HepG2 (cell line): ENCODE measurements around the gene TMEM273. TPM values are rescaled to one million over a fixed set of nuclear protein-coding genes. Genes with fewer than 3 reads are reported as not detected.

ENCODE experiments used
- ATAC-seq: fragments of 200-7000 bp; cut with Tn5 transposase; 3 replicates; pipeline ENCODE4 v1.9.1; 2020; ENCODE audit warnings: mild to moderate bottlenecking, moderate library complexity
- BruUV-seq: library from RNA; stranded (reverse); fragments of 400-500 nt; replicated peaks from 2 replicates; lab custom pipeline; 2021; lab: Mats Ljungman, UMichigan
- CTCF ChIA-PET: fragments of 300-600 bp; formaldehyde crosslinking; extraction: SDS; loops from one replicate; lab custom pipeline; 2021; ENCODE audit warnings: low total read pairs, inconsistent platforms, low intra/inter-chr PET ratio; lab: Yijun Ruan, JAX
- POLR2A ChIA-PET: fragments of 350-600 bp; sonication (Branson Sonifier 250); formaldehyde crosslinking; loops from one replicate; lab custom pipeline; 2020; ENCODE audit warnings: antibody characterized with exemption, inconsistent platforms; lab: Yijun Ruan, JAX
- DNase-seq: peaks from one replicate; pipeline ENCODE4 v3.0.0-alpha.2; 2015; ENCODE audit warnings: low spot score
- FAIRE-seq: peaks from 3 replicates; lab custom pipeline; 2011; peaks lifted over from hg19 to GRCh38; lab: Jason Lieb, UNC
- H2AFZ ChIP-seq: one replicate; pipeline ENCODE4 v1.6.1; 2011; ENCODE audit warnings: low read length, inconsistent platforms
- H3K27ac ChIP-seq: fragments of 300-600 bp; 3 replicates; pipeline ENCODE4 v1.8.0; 2011; ENCODE audit warnings: mixed run types, mild to moderate bottlenecking, mixed read lengths, low read length, inconsistent platforms; ENCODE audit not compliant: insufficient read depth; ENCODE audit errors: extremely low read length
- H3K27me3 ChIP-seq, 2 experiments: fragments of 200-600 bp in 1 of 2; 2 replicates in 1 of 2; 3 replicates in 1 of 2; pipeline versions ENCODE4 v1.6.0 to v1.8.0; 2011; ENCODE audit warnings: low read length in 2 of 2, mild to moderate bottlenecking in 2 of 2, moderate library complexity in 2 of 2, inconsistent platforms in 1 of 2; ENCODE audit not compliant: insufficient read depth in 2 of 2, control insufficient read depth in 1 of 2
- H3K36me3 ChIP-seq, 2 experiments: fragments of 200-600 bp in 1 of 2; replicated peaks in 1 of 2; 2 replicates in 1 of 2; 3 replicates in 1 of 2; pipeline versions ENCODE4 v1.5.1 to v1.8.0; 2011; ENCODE audit warnings: low read length in 2 of 2, inconsistent platforms in 1 of 2; ENCODE audit not compliant: insufficient read depth in 2 of 2, control insufficient read depth in 1 of 2
- H3K4me1 ChIP-seq: 2 replicates; pipeline ENCODE4 v1.5.1; 2012; ENCODE audit warnings: low read length, inconsistent platforms; ENCODE audit not compliant: insufficient read depth
- H3K4me2 ChIP-seq: 2 replicates; pipeline ENCODE4 v1.6.0; 2011; ENCODE audit warnings: low read depth, low read length, inconsistent platforms
- H3K4me3 ChIP-seq, 3 experiments: fragments of 200-600 bp in 1 of 3; sonication (generic), shearing (Covaris generic) in 1 of 3; replicated peaks in 1 of 3; 2 replicates each; pipeline ENCODE4 v1.5.1; 2011 to 2016; ENCODE audit warnings: low read length in 3 of 3, inconsistent platforms in 2 of 3, low read depth in 2 of 3, mild to moderate bottlenecking in 2 of 3, control low read depth in 1 of 3, mixed read lengths in 1 of 3; ENCODE audit not compliant: insufficient read depth in 1 of 3
- H3K79me2 ChIP-seq: one replicate; pipeline ENCODE4 v1.6.1; 2011; ENCODE audit warnings: low read length, inconsistent platforms; ENCODE audit not compliant: insufficient read depth
- H3K9ac ChIP-seq: 2 replicates; pipeline ENCODE4 v1.6.0; 2011; ENCODE audit warnings: mild to moderate bottlenecking, low read depth, low read length, inconsistent platforms; ENCODE audit not compliant: insufficient read depth
- H3K9me3 ChIP-seq: 2 replicates; pipeline ENCODE4 v1.5.1; 2012; ENCODE audit warnings: mild to moderate bottlenecking, low read length
- H4K20me1 ChIP-seq: 2 replicates; pipeline ENCODE4 v1.6.0; 2011; ENCODE audit warnings: inconsistent platforms, mild to moderate bottlenecking, low read length, moderate library complexity; ENCODE audit not compliant: insufficient read depth
- CENPX ChIP-seq: sonication (generic); formaldehyde crosslinking; IDR thresholded peaks from 2 replicates; pipeline ENCODE4 v1.9.0; 2021; ENCODE audit warnings: mild to moderate bottlenecking, missing genetic modification reagents, moderate library complexity
- GLI4 ChIP-seq: sonication (generic); formaldehyde crosslinking; IDR thresholded peaks from 2 replicates; pipeline ENCODE4 v1.5.1; 2020; ENCODE audit warnings: missing genetic modification reagents, mild to moderate bottlenecking, moderate library complexity, borderline replicate concordance
- GPN1 ChIP-seq: sonication (generic); formaldehyde crosslinking; IDR thresholded peaks from 2 replicates; pipeline ENCODE4 v1.5.1; 2020; ENCODE audit warnings: missing genetic modification reagents, borderline replicate concordance
- ISX ChIP-seq: sonication (generic); formaldehyde crosslinking; conservative IDR thresholded peaks from 2 replicates; pipeline ENCODE4 v1.5.0; 2020; ENCODE audit warnings: missing genetic modification reagents
- MED1 ChIP-seq: sonication (generic); formaldehyde crosslinking; IDR thresholded peaks from 2 replicates; pipeline ENCODE4 v1.4.0; 2020; ENCODE audit warnings: missing genetic modification reagents
- NCOR1 ChIP-seq: fragments of 200-600 bp; sonication (generic); IDR thresholded peaks from 2 replicates; pipeline ENCODE4 v1.7.0; 2017; ENCODE audit warnings: antibody characterized with exemption, low read length, borderline replicate concordance
- PPARG ChIP-seq: conservative IDR thresholded peaks from 2 replicates; pipeline ENCODE4 v1.6.1; 2016; ENCODE audit warnings: missing biosample characterization, missing genetic modification reagents
- RFXANK ChIP-seq: IDR thresholded peaks from 2 replicates; pipeline ENCODE4 v1.6.1; 2016
- SIN3B ChIP-seq: fragments of 150-350 bp; IDR thresholded peaks from 2 replicates; pipeline ENCODE4 v1.6.1; 2014; ENCODE audit warnings: low read length
- SIX1 ChIP-seq: sonication (generic); formaldehyde crosslinking; IDR thresholded peaks from 2 replicates; pipeline ENCODE4 v1.4.0; 2020; ENCODE audit warnings: missing genetic modification reagents, borderline replicate concordance
- SMC3 ChIP-seq: IDR thresholded peaks from 2 replicates; pipeline ENCODE4 v1.6.1; 2011; ENCODE audit warnings: low read length, improper control_type of control experiment
- YEATS4 ChIP-seq: sonication (generic); formaldehyde crosslinking; IDR thresholded peaks from 2 replicates; pipeline ENCODE4 v1.4.0; 2020; ENCODE audit warnings: missing genetic modification reagents, borderline replicate concordance
- ZFP62 ChIP-seq: sonication (generic); formaldehyde crosslinking; IDR thresholded peaks from 2 replicates; pipeline ENCODE4 v1.4.0; 2020; ENCODE audit warnings: missing genetic modification reagents
- ZMYM3 ChIP-seq: sonication (generic); formaldehyde crosslinking; IDR thresholded peaks from 2 replicates; pipeline ENCODE4 v1.5.1; 2020; ENCODE audit warnings: mild to moderate bottlenecking, missing genetic modification reagents
- ZNF3 ChIP-seq: IDR thresholded peaks from 2 replicates; pipeline ENCODE4 v1.7.0; 2017; ENCODE audit warnings: inconsistent platforms
- ZNF574 ChIP-seq: sonication (generic); formaldehyde crosslinking; IDR thresholded peaks from 2 replicates; pipeline ENCODE4 v1.4.0; 2020; ENCODE audit warnings: missing genetic modification reagents
- ZNF619 ChIP-seq: sonication (generic); formaldehyde crosslinking; IDR thresholded peaks from 2 replicates; pipeline ENCODE4 v1.4.0; 2020; ENCODE audit warnings: mild to moderate bottlenecking, missing genetic modification reagents
- ZNF670 ChIP-seq: sonication (generic); formaldehyde crosslinking; IDR thresholded peaks from 2 replicates; pipeline ENCODE4 v1.8.0; 2022; ENCODE audit warnings: mild to moderate bottlenecking, missing genetic modification reagents, borderline replicate concordance
- WGBS: methylation state at CpG from one replicate; pipeline ENCODE4 v1.1.6; 2017; ENCODE audit warnings: low lambda C conversion rate; 5-methylcytosine and 5-hydroxymethylcytosine counted together
- in situ Hi-C: cut with HindIII; loops from 2 replicates; pipeline ENCODE4 v1.10.0; 2017; ENCODE audit warnings: low pct_unique_long_range_greater_than_20kb; ENCODE audit not compliant: extremely low pct_ligation_motif_present
- intact Hi-C: fragments of 100-400 bp; cut with micrococcal nuclease; formaldehyde crosslinking; loops from one replicate; pipeline ENCODE4 v1.10.0; 2022; ENCODE audit not compliant: unreplicated experiment
- polyA plus RNA-seq, 8 experiments: library from polyadenylated mRNA; depleted of rRNA in 3 of 8; stranded (reverse) in 7 of 8; unstranded in 1 of 8; fragments of >200 nt; fragmentation: Illumina TruSeq in 4 of 8; extraction: Trizol in 4 of 8; gene quantifications; 2 replicates each; pipeline versions ENCODE4 v1.2.1 to v1.2.3, GENCODE V29; 2011 to 2016; ENCODE audit warnings: low read depth in 4 of 8, missing spikeins in 1 of 8, mixed read lengths in 1 of 8; ENCODE audit not compliant: insufficient read depth in 1 of 8
- total RNA-seq, 5 experiments: library from RNA; depleted of rRNA; stranded (reverse); fragments of >200 nt; fragmentation: Illumina TruSeq; extraction: Trizol; gene quantifications; 2 replicates each; pipeline ENCODE4 v1.2.3, GENCODE V29; 2016; ENCODE audit warnings: low read depth in 1 of 5
- TF ChIP-seq, protein P1 (sequence below): sonication (generic); formaldehyde crosslinking; conservative IDR thresholded peaks from 2 replicates; pipeline ENCODE4 v1.8.0; 2022; ENCODE audit warnings: low read depth, missing genetic modification reagents
- TF ChIP-seq, protein P2 (sequence below): sonication (generic); formaldehyde crosslinking; IDR thresholded peaks from 2 replicates; pipeline ENCODE4 v1.4.0; 2020; ENCODE audit warnings: mild to moderate bottlenecking, missing genetic modification reagents

Gene TMEM273
- total and polyA plus RNA-seq, 2 of the 13 experiments (the other 11 are each of a cell fraction or from before 2014, with no cell fraction given) = not detected

GRCh38 chr10:49207936-49208487 is 19.8 kb upstream of the TMEM273 start:
- no peak for FAIRE-seq
- WGBS = 7% methylated on average over 9 of the region's 9 CpGs

DNA sequence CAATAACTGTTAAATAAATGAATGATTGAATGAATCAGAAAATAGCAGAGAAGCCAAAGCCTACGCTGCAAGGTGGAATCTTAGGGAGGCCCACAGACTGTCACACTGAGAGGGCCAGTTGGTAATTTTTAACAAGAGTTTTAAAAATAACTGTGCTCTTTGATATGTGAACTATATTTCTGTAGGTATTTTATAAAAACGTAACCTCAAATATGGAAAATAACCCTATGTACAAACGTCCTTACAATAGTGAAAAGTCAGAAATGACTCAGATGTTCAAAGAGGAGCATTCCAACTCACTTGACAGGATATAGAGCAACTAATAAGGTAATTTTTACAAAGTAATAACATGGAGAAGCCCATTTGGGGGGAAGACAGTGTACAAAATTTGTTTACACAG is 18.9 kb upstream of the TMEM273 start:
- BruUV-seq = no TSS peak
- WGBS = 4% methylated on average over 3 of the region's 3 CpGs
- no peak for ATAC-seq
- H3K27me3 ChIP-seq = peaks cover 0 to 3% of the 10 kb centered on the region in 2 experiments; a peak in 1 of 5 replicates
- intact Hi-C loops = no loop called here
- DNase-seq = no peak
- H3K4me2 ChIP-seq = no peak overlapping the region
- ChIA-PET CTCF (no interaction called here), POLR2A (no interaction called here)
- H3K9ac ChIP-seq = no peak overlapping the region
- H4K20me1 ChIP-seq = no peaks in the 10 kb centered on the region
- H3K79me2 ChIP-seq = no peaks in the 10 kb centered on the region
- in situ Hi-C loops = no loop called here
- FAIRE-seq = no peak
- H3K4me1 ChIP-seq = no peaks in the 10 kb centered on the region
- H3K9me3 ChIP-seq = no peaks in the 10 kb centered on the region
- no peak overlapping the region for H3K4me3 ChIP-seq
- H3K36me3 ChIP-seq = no peaks in the 10 kb centered on the region
- no peak overlapping the region for H2AFZ ChIP-seq
- H3K27ac ChIP-seq = no peak overlapping the region
- no peak for TF ChIP-seq ZNF3
- TF ChIP-seq ZNF574 (CRISPR knock-in tag) = no peak
- no peak for TF ChIP-seq SIX1 (CRISPR knock-in tag)
- no peak for TF ChIP-seq GLI4 (CRISPR knock-in tag)
- TF ChIP-seq GPN1 = no peak
- no peak for TF ChIP-seq ISX (CRISPR knock-in tag)
- no peak for TF ChIP-seq ZNF670 (CRISPR knock-in tag)
- TF ChIP-seq, protein P1, sequence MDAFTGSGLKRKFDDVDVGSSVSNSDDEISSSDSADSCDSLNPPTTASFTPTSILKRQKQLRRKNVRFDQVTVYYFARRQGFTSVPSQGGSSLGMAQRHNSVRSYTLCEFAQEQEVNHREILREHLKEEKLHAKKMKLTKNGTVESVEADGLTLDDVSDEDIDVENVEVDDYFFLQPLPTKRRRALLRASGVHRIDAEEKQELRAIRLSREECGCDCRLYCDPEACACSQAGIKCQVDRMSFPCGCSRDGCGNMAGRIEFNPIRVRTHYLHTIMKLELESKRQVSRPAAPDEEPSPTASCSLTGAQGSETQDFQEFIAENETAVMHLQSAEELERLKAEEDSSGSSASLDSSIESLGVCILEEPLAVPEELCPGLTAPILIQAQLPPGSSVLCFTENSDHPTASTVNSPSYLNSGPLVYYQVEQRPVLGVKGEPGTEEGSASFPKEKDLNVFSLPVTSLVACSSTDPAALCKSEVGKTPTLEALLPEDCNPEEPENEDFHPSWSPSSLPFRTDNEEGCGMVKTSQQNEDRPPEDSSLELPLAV (CRISPR knock-in tag) = no peak
- no peak for TF ChIP-seq SMC3
- TF ChIP-seq SIN3B = no peak
- no peak for TF ChIP-seq MED1

More at GRCh38 chr10:49207936-49208487, 19.8 kb upstream of the TMEM273 start:
- no peak for TF ChIP-seq ZNF619 (CRISPR knock-in tag)
- TF ChIP-seq YEATS4 (CRISPR knock-in tag) = no peak
- TF ChIP-seq CENPX (CRISPR knock-in tag) = no peak
- TF ChIP-seq, protein P2, sequence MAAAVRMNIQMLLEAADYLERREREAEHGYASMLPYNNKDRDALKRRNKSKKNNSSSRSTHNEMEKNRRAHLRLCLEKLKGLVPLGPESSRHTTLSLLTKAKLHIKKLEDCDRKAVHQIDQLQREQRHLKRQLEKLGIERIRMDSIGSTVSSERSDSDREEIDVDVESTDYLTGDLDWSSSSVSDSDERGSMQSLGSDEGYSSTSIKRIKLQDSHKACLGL = no peak
- no peak for TF ChIP-seq NCOR1
- TF ChIP-seq ZFP62 (CRISPR knock-in tag) = no peak
- TF ChIP-seq ZMYM3 = no peak
- TF ChIP-seq RFXANK (CRISPR knock-in tag) = no peak
- TF ChIP-seq PPARG (CRISPR knock-in tag) = no peak
- Histone ChIP-seq H3K36me3 (no peaks in the 10 kb centered on the region), H4K20me1 (no peaks in the 10 kb centered on the region), H3K4me1 (no peaks in the 10 kb centered on the region), H3K9ac (no peak overlapping the region), H3K27me3 (peaks cover 0 to 3% of the 10 kb centered on the region in 2 experiments; a peak in 1 of 5 replicates), H3K4me3 (no peak overlapping the region), H3K9me3 (no peaks in the 10 kb centered on the region), H3K79me2 (no peaks in the 10 kb centered on the region), H3K4me2 (no peak overlapping the region), H2AFZ (no peak overlapping the region), H3K27ac (no peak overlapping the region)
- DNase-seq (no peak), ATAC-seq (no peak)
- POLR2A ChIA-PET = no interaction called here
- intact Hi-C loops = no loop called here
- in situ Hi-C loops = no loop called here
- CTCF ChIA-PET = no interaction called here
- BruUV-seq = no TSS peak
